Upper lobe of right lung (tissue), 1 donor: ENCODE results near the gene RHBDF2. TPM values are rescaled to one million over a fixed set of nuclear protein-coding genes. Genes with fewer than 3 reads are reported as not detected.

Experiments
- ATAC-seq: fragments of 200-7000 bp; cut with Tn5 transposase; one replicate; pipeline ENCODE4 v1.9.1; 2020; ENCODE audit warnings: mild to moderate bottlenecking, moderate library complexity
- DNase-seq: peaks from one replicate; pipeline ENCODE4 v3.0.0-alpha.2; 2020
- H3K27ac ChIP-seq: fragments of 200-600 bp; one replicate; pipeline ENCODE4 v1.8.0; 2022
- H3K27me3 ChIP-seq: fragments of 200-600 bp; one replicate; pipeline ENCODE4 v1.8.0; 2022; ENCODE audit warnings: mild to moderate bottlenecking
- H3K36me3 ChIP-seq: fragments of 200-600 bp; one replicate; pipeline ENCODE4 v1.8.0; 2022
- H3K4me1 ChIP-seq: fragments of 200-600 bp; one replicate; pipeline ENCODE4 v1.8.0; 2022
- H3K4me3 ChIP-seq: fragments of 200-600 bp; one replicate; pipeline ENCODE4 v1.8.0; 2022; ENCODE audit warnings: mild to moderate bottlenecking
- H3K9me3 ChIP-seq: fragments of 200-600 bp; one replicate; pipeline ENCODE4 v1.8.0; 2022
- CTCF ChIP-seq: fragments of 200-600 bp; IDR thresholded peaks from one replicate; pipeline ENCODE4 v1.8.0; 2022; ENCODE audit warnings: antibody characterized with exemption
- intact Hi-C: fragments of 100-400 bp; cut with DNase I; formaldehyde crosslinking; loops from one replicate; pipeline ENCODE4 v1.11.0; 2022
- total RNA-seq: library from RNA; stranded (reverse); fragmentation: NEBNext Ultra II Directional; extraction: Animal tissue kit (Norgen Biotek cat#: 25700); gene quantifications from one replicate; pipeline ENCODE4 v1.2.1, GENCODE V29; 2021
- donor health status: DM: no; HTN: yes; CAD: no; lungs with severe emphysema.

The RHBDF2 gene
- total RNA-seq, 1 donor from 2014 or later = 46.4 TPM

- Histone ChIP-seq H3K4me1 (peaks cover 49% of the 10 kb centered on the region), H3K9me3 (no peaks in the 10 kb centered on the region), H3K27ac (peak overlapping the region; percentile 85), H3K4me3 (peak overlapping the region; percentile 23), H3K27me3 (no peaks in the 10 kb centered on the region), H3K36me3 (no peaks in the 10 kb centered on the region)
- TF ChIP-seq CTCF = no peak
- DNase-seq (peak; percentile 86), ATAC-seq (peak; percentile 50)
- intact Hi-C loops = no loop called here
Observed at GRCh38 chr17:76497979-76498875, 3.0 kb downstream of the RHBDF2 start.

GRCh38 chr17:76497699-76497978 is 3.6 kb downstream of the RHBDF2 start:
- Histone ChIP-seq H3K36me3 (no peaks in the 10 kb centered on the region), H3K27ac (peak overlapping the region; percentile 85), H3K9me3 (no peaks in the 10 kb centered on the region), H3K27me3 (no peaks in the 10 kb centered on the region), H3K4me1 (peaks cover 55% of the 10 kb centered on the region), H3K4me3 (peak overlapping the region; percentile 23)
- intact Hi-C loops = no loop called here
- no peak for DNase-seq
- TF ChIP-seq CTCF = no peak
- ATAC-seq = no peak

- DNase-seq (no peak), ATAC-seq (no peak)
- intact Hi-C loops = no loop called here
- Histone ChIP-seq H3K9me3 (no peaks in the 10 kb centered on the region), H3K27ac (no peak overlapping the region), H3K27me3 (no peaks in the 10 kb centered on the region), H3K4me3 (no peak overlapping the region), H3K36me3 (no peaks in the 10 kb centered on the region), H3K4me1 (peaks cover 60% of the 10 kb centered on the region)
- no peak for TF ChIP-seq CTCF
Observed at GRCh38 chr17:76496464-76496863, 4.8 kb downstream of the RHBDF2 start.

GRCh38 chr17:76495663-76496400 is 5.4 kb downstream of the RHBDF2 start:
- ATAC-seq (no peak), DNase-seq (no peak)
- Histone ChIP-seq H3K27ac (no peak overlapping the region), H3K36me3 (no peaks in the 10 kb centered on the region), H3K9me3 (no peaks in the 10 kb centered on the region), H3K4me1 (peaks cover 64% of the 10 kb centered on the region), H3K27me3 (no peaks in the 10 kb centered on the region), H3K4me3 (no peak overlapping the region)
- intact Hi-C loops = no loop called here
- TF ChIP-seq CTCF = no peak

GRCh38 chr17:76493505-76494167 is 7.6 kb downstream of the RHBDF2 start:
- H3K4me1 ChIP-seq = peaks cover 57% of the 10 kb centered on the region
- intact Hi-C loops = no loop called here
- DNase-seq (no peak), ATAC-seq (no peak)
- H3K27me3 ChIP-seq = no peaks in the 10 kb centered on the region
- no peaks in the 10 kb centered on the region for H3K36me3 ChIP-seq
- peak overlapping the region; percentile 83 for H3K27ac ChIP-seq
- H3K9me3 ChIP-seq = no peaks in the 10 kb centered on the region
- H3K4me3 ChIP-seq = peak overlapping the region; percentile 25
- TF ChIP-seq CTCF = no peak
